ENCODE measurements around the gene PPIF. TPM values are rescaled to one million over a fixed set of nuclear protein-coding genes. Genes with fewer than 3 reads are reported as not detected.
A peak's percentile ranks its signal among the peaks of the same experiment; 100 is the strongest.

PPIF gene
- 18.8 TPM for total RNA-seq

DNA sequence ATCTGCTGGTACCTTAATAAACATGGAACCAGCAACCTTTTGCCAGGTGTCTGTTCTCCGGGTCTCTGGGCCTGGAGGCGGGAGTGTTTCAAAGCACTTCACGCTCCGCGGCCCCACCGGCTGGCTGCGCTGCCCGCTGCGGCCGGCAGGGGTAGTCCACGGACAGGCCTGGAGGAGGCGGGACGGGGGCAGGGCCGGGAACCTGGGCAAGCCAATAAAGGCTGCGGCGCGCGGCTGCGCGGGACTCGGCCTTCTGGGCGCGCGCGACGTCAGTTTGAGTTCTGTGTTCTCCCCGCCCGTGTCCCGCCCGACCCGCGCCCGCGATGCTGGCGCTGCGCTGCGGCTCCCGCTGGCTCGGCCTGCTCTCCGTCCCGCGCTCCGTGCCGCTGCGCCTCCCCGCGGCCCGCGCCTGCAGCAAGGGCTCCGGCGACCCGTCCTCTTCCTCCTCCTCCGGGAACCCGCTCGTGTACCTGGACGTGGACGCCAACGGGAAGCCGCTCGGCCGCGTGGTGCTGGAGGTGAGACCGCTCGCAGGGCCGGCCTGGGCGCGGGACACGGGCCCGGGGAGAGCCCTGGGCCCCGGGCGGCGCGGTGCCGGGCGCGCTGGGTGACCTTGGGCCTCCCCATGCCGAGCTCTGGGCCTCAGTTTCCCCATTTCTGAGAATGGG is at the start of gene PPIF:
TSS of gene PPIF (plus strand) at position 244 of the 668 bp plus-strand sequence. CDS start at position 324, 80 bp downstream.
- intact Hi-C loops (cut with DNase I), result no loop called here
- peak; percentile 96 for DNase-seq (ENCODE audit: low spot score)
- peak; percentile 89 for ATAC-seq

DNA sequence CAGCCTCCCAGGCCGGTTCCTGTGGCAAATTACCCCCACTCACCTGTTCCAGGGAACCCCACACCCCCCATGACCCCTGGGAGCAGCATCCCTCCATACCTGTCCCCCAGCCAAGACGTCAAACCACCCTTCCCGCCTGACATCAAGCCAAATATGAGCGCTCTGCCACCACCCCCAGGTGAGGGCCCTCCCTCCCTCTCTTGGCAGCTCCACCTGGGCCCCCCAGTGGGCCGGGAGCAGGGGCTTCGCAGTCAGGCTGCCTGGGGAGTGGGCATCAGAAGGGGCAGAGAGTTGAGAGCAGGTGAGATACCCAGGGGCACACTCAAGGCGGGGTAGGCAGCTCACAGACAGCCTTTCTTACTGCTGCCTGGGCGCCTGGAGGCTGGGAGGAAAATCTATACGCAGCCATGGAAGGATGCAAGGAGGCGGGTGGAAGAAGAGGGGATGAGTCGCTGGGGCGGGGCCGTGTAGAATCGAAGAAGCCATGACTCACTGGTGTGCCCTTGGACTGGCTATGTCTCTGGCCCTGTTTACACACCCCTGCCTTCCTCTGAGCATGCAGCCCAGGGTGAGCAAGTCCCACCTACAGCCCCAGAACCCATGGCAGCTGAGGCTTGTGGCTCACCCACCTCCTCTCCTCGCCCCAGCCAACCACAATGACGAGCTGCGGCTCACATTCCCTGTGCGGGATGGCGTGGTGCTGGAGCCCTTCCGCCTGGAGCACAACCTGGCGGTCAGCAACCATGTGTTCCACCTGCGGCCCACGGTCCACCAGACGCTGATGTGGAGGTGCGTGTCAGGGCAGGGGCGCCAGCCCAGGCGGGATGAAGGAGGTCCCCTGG is 48.6 kb upstream of the PPIF start:
- intact Hi-C loops (cut with DNase I), result no loop called here
- DNase-seq (ENCODE audit: low spot score) (no peak), ATAC-seq (peak; percentile 34)

DNA sequence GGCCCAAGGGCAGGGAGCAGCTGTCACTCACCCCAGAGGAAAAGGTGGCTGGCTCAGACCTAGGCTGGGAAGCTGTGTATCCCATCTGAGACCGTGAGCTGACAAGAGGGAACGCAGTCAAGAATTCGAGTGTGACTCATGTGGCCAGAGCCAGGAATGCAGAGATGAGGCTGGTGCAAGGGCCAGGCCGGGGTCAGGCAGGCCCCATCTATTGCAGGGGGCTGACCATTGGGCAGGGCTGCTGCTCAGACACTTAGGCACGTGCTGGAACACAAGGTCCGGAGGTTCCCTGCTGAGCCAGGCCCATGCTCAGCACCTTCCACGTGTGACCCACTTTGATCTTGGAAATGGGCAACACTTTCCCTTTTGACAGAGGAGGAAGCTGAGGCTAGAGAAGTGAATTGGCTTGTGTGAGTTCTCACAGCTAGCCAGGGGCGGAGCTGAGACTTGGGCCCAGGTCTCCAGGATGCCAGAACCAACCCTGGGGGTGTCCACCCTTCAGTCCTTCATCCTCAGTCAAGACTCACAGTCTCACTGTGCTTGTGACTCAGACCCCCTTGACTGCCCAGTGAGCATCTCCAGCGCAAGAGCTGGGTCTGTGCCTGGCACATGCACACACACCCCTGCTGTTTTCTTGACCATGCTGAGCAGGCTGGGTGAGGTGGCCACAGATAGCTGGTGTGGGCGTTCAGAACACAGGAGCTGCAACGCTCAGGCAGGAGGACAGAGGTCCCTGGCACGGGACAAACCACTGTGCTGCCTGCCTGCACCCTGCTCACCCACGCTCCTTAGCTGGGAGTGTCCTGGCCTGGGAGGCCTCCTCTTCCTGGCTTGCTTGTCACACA is 47.6 kb upstream of the PPIF start:
- DNase-seq (ENCODE audit: low spot score) (no peak), ATAC-seq (peak; percentile 38)
- intact Hi-C loops (cut with DNase I), result no loop called here

DNA sequence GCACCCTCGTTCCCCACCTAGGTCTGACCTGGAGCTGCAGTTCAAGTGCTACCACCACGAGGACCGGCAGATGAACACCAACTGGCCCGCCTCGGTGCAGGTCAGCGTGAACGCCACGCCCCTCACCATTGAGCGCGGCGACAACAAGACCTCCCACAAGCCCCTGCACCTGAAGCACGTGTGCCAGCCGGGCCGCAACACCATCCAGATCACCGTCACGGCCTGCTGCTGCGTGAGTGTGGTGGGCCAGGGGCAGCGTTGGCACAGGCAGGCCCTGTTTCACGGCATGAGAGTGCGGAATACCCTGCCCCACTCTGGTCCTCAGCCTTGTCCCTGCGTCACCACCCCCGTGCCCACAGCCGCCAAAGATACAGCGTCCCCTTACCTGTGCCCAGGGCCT is 46.6 kb upstream of the PPIF start:
- no peak for DNase-seq (ENCODE audit: low spot score)
- no peak for ATAC-seq
- intact Hi-C loops (cut with DNase I), result no loop called here

DNA sequence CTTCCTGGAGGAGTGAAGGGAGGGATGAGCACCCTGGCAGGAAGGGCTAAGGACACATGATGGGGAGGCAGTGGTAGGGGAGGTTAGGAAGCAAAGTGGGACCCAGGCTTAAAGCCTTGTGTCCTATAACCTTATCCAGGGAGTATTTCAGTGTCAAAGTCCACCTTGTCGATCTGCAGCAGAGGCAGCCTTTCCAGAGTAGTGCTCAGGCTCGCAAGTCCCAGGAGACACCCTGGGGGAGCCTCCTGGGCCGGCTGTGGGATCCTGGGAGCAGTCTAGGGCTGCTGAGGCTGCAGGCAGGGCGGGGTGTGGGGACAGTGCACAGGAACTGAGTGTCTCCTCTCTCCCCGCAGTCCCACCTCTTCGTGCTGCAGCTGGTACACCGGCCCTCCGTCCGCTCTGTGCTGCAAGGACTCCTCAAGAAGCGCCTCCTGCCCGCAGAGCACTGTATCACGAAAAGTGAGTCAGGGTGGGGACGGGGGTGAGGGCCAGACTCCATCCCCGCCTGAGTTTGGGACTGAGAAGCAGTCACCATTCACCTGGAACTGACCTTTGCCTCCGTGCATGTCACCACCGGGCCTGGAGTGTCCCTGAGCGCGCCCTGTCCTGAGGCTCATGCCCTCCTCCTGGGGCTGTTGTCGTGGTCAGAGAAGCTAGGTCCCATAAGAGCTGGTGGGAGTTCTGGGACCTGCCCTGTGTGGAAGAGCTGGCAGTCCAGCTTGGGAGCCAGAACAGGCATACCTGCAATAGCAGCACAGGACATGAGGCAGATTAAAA is 45.3 kb upstream of the PPIF start:
- intact Hi-C loops (cut with DNase I), result no loop called here
- DNase-seq (ENCODE audit: low spot score) (no peak), ATAC-seq (no peak)

DNA sequence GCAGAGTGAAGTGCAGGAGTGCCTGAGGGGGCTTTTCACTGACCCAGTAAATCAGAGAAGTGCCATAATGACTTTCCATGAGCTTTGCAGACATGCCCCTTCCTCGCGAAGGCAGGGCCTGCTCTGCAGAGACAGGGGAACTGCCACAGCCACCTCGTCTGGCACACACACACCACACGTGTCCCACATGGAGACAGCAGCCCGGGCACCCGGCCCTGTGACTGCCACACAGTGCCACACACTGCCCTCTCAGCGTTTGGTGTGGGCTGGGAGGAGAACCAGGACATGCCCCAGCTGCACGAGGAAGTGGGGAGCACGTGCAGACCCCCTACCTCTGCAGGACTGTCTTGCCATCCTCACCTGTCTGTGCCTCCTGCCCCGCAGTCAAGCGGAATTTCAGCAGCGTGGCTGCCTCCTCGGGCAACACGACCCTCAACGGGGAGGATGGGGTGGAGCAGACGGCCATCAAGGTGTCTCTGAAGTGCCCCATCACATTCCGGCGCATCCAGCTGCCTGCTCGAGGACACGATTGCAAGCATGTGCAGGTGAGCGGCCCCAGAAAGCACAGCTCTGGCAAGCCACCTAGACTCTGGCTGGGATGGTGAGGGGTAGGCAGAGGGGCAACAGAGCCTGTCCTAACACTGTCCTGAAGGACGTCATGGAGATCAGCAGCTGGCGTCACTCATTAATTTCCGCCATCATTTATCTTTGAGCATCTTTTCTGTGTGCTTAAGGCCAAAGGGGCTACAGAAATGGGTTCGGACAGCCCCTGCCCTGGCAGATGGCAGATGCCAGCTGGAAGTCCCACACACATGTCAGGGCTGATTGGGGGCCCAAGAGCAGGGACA is 43.4 kb upstream of the PPIF start:
- DNase-seq (ENCODE audit: low spot score) (no peak), ATAC-seq (no peak)
- intact Hi-C loops (cut with DNase I), result no loop called here

DNA sequence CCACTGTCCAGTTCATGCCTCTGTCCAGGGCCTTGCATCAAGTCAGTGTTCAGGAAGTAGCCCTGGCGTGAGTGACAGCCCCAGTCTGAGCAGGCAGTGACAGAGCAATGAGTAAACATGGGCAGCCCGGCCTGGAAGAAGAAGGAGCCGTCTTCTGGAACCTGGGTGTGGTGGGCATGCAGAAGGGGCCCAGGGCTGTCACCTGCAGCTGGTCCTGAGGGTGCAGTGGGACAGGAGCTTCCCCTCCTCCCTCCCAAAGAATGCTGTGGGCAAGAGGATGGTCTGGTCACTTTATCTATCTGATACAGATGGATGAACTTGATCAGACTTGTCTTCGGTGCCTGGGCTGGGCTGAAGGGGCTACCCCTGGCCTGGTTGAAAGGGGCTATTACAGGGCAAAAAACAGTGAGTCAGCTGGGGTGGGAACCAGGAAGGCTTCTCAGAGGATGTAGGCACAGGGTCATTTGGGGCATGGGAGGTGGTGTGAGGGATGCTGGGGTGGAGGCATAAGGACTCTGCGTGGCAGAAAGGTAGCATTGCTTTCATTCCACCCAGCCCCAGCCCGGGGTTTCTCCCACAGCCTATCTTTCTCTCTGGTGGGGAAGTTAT is 42.7 kb upstream of the PPIF start:
- intact Hi-C loops (cut with DNase I), result no loop called here
- DNase-seq (ENCODE audit: low spot score), result no peak

DNA sequence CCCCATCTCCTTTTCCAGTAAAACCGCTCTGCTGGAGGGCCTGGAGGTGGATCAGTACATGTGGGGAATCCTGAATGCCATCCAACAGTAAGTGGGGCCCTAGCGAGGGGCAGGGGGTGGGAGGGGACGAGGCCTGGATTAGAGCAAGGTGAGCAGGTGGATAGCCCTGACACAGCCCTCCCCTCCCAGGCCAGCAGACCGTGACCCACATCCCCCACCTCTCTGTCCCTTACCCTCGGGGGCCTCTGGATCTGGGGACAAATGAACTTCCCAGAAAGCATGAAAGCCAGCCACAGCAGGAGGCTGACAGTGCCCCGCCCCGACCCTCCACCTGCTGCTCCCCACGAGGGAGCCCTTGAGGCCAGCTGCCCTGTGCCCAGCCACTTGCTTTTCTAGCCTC is 41.8 kb upstream of the PPIF start:
- no peak for DNase-seq (ENCODE audit: low spot score)
- intact Hi-C loops (cut with DNase I), result no loop called here
- ATAC-seq, result no peak

More for the DNA sequence above, 42.7 kb upstream of the PPIF start:
- ATAC-seq, result no peak

DNA sequence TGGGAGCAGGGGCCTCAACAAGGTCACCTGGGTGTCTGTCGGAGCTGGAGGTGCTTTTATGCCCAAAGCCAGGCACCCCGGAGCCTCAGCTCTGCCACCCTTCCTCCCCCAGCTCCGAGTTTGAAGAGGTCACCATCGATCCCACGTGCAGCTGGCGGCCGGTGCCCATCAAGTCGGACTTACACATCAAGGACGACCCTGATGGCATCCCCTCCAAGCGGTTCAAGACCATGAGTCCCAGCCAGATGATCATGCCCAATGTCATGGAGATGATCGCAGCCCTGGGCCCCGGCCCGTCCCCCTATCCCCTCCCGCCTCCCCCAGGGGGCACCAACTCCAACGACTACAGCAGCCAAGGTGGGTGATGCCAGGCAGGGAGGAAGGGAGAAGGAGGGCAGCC is 41.3 kb upstream of the PPIF start:
- ATAC-seq, result no peak
- intact Hi-C loops (cut with DNase I), result no loop called here

DNA sequence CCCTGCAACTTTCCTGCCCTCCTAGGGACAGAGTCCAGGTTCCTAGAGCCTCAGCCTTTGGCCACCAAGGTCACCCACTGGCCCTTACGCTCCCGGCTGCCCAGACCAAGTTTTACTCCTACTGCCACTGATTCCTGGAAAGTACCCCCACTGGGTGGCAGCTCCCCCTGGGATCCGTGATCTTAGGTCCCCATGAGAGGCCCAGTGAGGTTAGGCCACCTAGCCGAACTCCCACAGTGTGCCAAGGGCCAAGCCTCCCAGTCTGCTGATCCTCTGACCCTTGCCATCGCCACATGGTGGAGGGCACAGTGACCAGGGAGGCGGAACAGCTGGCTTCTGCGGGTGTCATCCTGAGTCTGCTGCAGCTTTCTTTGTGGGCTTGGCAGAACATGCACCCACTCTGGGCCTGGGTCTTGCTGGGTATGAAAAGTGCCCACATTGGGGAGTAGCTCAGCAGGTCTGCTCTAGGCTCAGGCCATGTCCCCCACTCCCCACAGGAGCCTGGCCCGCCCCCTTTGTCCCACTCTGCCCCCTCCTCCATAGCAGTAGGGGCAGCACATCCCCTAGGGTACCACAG is 40.5 kb upstream of the PPIF start:
- no peak for DNase-seq (ENCODE audit: low spot score)
- no peak for ATAC-seq
- intact Hi-C loops (cut with DNase I), result no loop called here

More for the DNA sequence above, 41.3 kb upstream of the PPIF start:
- DNase-seq (ENCODE audit: low spot score), result no peak

DNA sequence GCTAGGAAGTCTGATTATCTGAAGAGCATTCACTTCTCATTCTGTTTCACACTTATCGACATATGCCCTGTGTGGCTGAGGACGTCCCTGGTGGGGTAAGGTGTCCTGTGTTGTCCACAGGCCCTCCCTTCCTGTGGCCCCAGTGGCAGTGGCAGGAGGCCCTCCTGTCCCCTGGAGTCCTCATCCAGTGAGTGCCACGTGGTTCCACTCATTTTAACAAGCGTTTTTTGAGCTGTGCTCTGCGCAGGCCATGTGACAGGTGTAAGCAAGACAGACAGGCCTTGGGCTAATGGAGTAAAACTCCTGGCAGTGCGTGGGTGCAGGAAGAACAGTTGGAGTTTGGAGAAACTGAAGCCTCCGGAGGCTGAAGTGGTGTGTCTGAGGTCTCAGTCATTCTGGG is 39.3 kb upstream of the PPIF start:
- ATAC-seq (no peak), DNase-seq (ENCODE audit: low spot score) (no peak)
- intact Hi-C loops (cut with DNase I), result no loop called here

DNA sequence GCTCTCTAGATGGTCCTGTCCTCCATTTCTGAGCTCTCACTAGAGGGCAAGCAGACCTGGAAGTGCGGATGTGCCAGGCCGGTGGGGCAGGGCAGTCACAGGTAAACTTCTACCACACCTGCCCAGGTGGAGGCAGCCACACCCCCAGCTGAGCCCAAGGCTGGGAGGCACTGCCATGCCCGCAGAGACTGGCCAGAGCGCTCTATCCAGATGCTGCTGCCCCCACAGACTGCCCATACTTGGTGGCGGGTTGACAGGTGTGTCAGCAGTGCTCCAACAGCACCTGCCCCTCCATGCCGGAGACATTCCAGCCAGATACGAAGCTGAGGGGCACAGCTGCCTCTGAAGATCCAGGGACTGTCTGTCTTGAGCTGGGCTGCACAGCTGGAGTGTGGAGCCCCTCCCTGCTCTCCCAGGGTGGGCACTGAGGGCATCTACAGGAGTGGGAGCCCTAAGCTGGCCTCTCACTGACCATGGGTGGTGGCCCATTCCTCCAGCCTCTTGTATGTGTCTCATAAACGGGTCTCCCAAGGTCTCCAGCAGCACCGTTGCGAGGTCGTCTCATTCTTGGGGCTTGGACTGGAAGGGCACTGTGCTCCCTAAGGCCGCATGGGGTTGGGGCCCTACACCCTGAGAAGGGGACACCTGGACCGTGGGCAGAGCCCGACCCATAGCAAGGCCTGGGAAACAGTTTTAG is 38.2 kb upstream of the PPIF start:
- intact Hi-C loops (cut with DNase I), result no loop called here
- ATAC-seq (no peak), DNase-seq (ENCODE audit: low spot score) (no peak)

DNA sequence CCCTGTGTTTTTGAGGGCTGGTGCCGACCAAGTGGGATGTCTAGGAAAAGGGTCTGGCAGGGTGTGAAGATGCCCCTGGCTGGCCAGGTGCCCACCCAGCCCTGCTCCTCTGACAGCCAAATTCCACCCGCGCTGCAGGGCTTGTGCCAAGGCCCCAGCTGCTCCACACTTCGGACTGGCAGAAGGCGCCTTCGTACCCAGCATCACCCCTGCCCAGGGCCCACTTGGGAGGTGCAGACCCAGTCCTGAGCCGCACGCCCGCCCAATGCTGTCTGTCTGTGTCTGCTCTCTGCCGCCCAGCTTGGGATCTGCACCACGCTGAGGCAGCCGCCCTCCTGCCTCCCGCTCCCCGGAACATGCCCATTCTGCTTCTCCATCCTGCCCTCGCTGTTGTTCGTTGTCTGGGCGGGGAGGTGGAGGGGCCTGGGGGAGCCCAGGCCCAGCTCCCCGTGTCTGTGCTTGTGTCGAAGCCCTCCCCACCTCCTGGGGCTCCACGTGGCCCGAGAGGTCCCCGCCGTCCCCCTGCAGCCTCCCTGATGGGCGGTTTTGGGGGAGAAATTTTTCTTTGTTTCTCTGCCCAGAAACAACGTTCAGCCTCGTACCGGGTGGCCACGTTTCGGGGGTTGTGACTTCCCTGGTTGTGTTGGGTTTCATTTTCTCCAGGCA is 36.9 kb upstream of the PPIF start:
- DNase-seq (ENCODE audit: low spot score) (no peak), ATAC-seq (peak; percentile 1)
- intact Hi-C loops (cut with DNase I), result no loop called here

DNA sequence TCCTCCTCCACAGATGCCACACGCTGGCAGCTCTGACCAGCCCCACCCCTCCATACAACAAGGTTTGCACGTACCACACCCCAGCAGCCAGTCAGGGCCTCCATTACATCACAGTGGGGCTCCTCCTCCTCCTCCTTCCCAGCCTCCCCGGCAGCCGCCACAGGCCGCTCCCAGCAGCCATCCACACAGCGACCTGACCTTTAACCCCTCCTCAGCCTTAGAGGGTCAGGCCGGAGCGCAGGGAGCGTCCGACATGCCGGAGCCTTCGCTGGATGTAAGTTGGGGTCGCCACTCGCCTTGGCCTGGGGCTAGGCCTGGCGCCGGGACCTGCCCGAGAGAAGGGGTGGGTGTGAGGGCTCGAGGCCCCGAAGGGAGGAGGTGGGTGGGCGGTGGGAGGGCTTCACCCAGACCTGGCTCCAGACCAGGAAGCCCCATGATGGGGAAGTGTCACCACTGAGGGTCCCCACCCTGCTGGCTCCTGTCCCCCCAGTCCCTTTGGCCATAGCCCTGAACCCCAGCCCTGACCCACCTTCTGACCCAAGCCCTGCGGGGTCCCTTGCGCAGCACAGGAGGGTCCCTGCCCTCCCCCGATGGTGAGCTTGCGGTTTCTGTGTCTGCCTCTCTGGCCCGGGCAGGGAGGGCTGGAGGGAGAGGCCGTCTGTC is 36.2 kb upstream of the PPIF start:
- intact Hi-C loops (cut with DNase I), result no loop called here
- ATAC-seq (peak; percentile 80), DNase-seq (ENCODE audit: low spot score) (no peak)

DNA sequence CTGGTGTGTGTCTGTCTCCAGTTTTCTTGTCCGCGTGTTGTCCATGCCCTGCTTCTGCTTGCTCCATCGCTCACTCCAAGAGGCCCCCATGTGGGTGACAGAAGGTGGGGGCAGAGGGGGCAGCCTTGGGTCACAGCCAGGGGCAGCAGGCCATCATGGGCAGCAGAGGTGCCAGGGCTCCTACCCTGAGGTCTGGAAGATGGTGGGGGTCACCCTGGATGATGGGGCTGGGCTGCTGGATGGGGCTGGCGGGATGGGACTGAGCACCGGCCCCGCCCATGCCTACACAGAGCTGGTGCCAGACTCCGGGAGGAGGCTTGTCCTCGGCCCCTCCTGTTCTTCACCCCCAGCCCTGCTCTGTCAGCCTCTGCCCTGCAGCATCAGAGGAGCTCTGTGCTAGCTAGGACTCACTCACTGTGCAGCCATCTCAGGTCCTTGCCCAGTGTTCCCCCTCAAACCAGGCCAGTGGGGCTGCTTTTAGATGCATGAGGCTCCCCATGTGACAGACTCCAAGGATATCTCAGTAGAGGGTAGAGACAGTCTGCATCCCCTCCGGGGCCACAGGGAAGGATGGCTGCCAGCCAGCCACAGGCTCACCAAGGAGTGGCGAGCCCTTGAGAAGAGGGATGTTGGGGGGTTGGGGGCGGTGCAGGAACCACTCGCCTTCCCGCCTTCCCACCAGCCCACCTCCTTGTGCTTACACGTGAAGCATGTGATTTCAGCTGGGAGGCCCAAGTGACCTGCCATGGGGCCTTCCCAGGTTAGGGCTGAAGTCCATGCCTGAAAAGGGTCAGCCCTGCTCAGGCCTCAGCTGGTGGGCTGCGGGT is 35.5 kb upstream of the PPIF start:
- no peak for DNase-seq (ENCODE audit: low spot score)
- intact Hi-C loops (cut with DNase I), result no loop called here
- peak; percentile 23 for ATAC-seq

Measured in sciatic nerve (tissue), 2 donors.